ENCODE data around the gene ACKR3. TPM values are rescaled to one million over a fixed set of nuclear protein-coding genes. Genes with fewer than 3 reads are reported as not detected.

ACKR3 gene
- total RNA-seq, 2 experiments from 2014 or later: 0.61 to 0.74 TPM

DNA sequence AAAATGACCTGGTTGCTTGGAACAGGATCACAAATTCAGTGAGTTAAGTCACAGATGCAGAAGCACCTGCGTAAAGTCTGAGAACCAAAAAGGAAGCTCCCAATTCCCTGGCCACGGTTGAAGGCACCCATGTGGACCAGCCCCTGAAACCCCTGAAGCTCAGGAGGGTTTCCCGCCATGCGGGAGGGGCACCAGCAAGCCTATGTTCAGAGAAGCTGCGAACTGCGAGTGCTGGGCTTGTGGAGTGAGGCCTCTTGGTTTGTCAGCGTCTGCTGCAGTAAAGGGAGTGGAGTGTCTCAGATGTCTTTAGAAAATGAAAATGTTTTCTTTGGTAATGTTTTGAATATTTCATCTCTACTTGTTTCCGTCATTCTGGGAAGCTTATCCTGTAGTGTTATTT, 16.1 kb upstream of the ACKR3 start:
- ATAC-seq (ENCODE audit: poor library complexity): no peak
- Histone ChIP-seq H3K9me3 (ENCODE audit: control insufficient read depth in 1 of 2, insufficient read depth in 1 of 2, low read length in 2 of 2) (peaks cover 11 to 12% of the 10 kb centered on the region in 2 experiments), H3K4me3 (ENCODE audit: low read length) (no peak overlapping the region), H3K36me3 (ENCODE audit: insufficient read depth, low read length) (peaks cover 3% of the 10 kb centered on the region), H3K4me1 (ENCODE audit: insufficient read depth, low read length) (peaks cover 78% of the 10 kb centered on the region), H3K27me3 (ENCODE audit: control insufficient read depth in 1 of 2, insufficient read depth in 2 of 2, low read length in 2 of 2) (no peaks in the 10 kb centered on the region), H3K27ac (ENCODE audit: low read depth in 1 of 2, low read length in 2 of 2) (no peak overlapping the region)
- H3K9me3 Mint-ChIP-seq: no peaks in the 10 kb centered on the region
- POLR2A ChIA-PET: interaction anchor here (0.5 to 2.7 kb wide), 4 partner anchors 12 to 210 kb away, joined by 3 to 13 read pairs (median 3); partner anchors contain the start of gene ACKR3
- H3K27ac Mint-ChIP-seq: peak overlapping the region; percentile 50
- TF ChIP-seq, protein P1, sequence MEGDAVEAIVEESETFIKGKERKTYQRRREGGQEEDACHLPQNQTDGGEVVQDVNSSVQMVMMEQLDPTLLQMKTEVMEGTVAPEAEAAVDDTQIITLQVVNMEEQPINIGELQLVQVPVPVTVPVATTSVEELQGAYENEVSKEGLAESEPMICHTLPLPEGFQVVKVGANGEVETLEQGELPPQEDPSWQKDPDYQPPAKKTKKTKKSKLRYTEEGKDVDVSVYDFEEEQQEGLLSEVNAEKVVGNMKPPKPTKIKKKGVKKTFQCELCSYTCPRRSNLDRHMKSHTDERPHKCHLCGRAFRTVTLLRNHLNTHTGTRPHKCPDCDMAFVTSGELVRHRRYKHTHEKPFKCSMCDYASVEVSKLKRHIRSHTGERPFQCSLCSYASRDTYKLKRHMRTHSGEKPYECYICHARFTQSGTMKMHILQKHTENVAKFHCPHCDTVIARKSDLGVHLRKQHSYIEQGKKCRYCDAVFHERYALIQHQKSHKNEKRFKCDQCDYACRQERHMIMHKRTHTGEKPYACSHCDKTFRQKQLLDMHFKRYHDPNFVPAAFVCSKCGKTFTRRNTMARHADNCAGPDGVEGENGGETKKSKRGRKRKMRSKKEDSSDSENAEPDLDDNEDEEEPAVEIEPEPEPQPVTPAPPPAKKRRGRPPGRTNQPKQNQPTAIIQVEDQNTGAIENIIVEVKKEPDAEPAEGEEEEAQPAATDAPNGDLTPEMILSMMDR (IDR thresholded peaks at IDR 0.05): no peak
- H3K36me3 Mint-ChIP-seq (ENCODE audit: low read depth): peaks cover 17% of the 10 kb centered on the region
- no peaks in the 10 kb centered on the region for H3K27me3 Mint-ChIP-seq
- intact Hi-C loops (cut with DNase I, micrococcal nuclease): no loop called here
- no peak for DNase-seq
- CTCF ChIA-PET: interaction anchor here (1.0 kb wide), 1 partner anchor 16 kb away, joined by 3 read pairs; the partner anchor contains the start of gene ACKR3
- peaks cover 87% of the 10 kb centered on the region for H3K4me1 Mint-ChIP-seq (ENCODE audit: low read depth)
- H3K4me3 Mint-ChIP-seq: no peak overlapping the region

- no peaks in the 10 kb centered on the region for H3K9me3 Mint-ChIP-seq
- peaks cover 87% of the 10 kb centered on the region for H3K4me1 Mint-ChIP-seq (ENCODE audit: low read depth)
- TF ChIP-seq, protein P1 (IDR thresholded peaks at IDR 0.05): no peak
- DNase-seq (peak in 9 of 14 experiments; percentile 15 to 55 (median 31)), ATAC-seq (ENCODE audit: poor library complexity) (peak; percentile 82)
- H3K36me3 Mint-ChIP-seq (ENCODE audit: low read depth): peaks cover 25% of the 10 kb centered on the region
- CTCF ChIA-PET: interaction anchor here (0.5 to 1.3 kb wide), 2 partner anchors 15 to 17 kb away, joined by 3 to 4 read pairs; partner anchors contain the start of gene ACKR3
- intact Hi-C loops (cut with DNase I, micrococcal nuclease): no loop called here
- Histone ChIP-seq H3K36me3 (ENCODE audit: insufficient read depth, low read length) (peaks cover 3% of the 10 kb centered on the region), H3K9me3 (ENCODE audit: control insufficient read depth in 1 of 2, insufficient read depth in 1 of 2, low read length in 2 of 2) (peaks cover 11 to 12% of the 10 kb centered on the region in 2 experiments), H3K27me3 (ENCODE audit: control insufficient read depth in 1 of 2, insufficient read depth in 2 of 2, low read length in 2 of 2) (no peaks in the 10 kb centered on the region), H3K4me3 (ENCODE audit: low read length) (no peak overlapping the region), H3K4me1 (ENCODE audit: insufficient read depth, low read length) (peaks cover 65% of the 10 kb centered on the region), H3K27ac (ENCODE audit: low read depth in 1 of 2, low read length in 2 of 2) (no peak overlapping the region)
- POLR2A ChIA-PET: interaction anchor here (0.9 to 2.7 kb wide), 5 partner anchors 9 to 42 kb away, joined by 3 to 15 read pairs (median 7); partner anchors contain the start of gene ACKR3
- no peaks in the 10 kb centered on the region for H3K27me3 Mint-ChIP-seq
- no peak overlapping the region for H3K4me3 Mint-ChIP-seq
- peak overlapping the region; percentile 50 for H3K27ac Mint-ChIP-seq
Observed at GRCh38 chr2:236554629-236555282, 14.9 kb upstream of the ACKR3 start.

GRCh38 chr2:236555481-236555880, 14.1 kb upstream of the ACKR3 start:
- Histone ChIP-seq H3K4me1 (ENCODE audit: insufficient read depth, low read length) (peaks cover 58% of the 10 kb centered on the region), H3K27ac (ENCODE audit: low read depth in 1 of 2, low read length in 2 of 2) (no peak overlapping the region), H3K27me3 (ENCODE audit: control insufficient read depth in 1 of 2, insufficient read depth in 2 of 2, low read length in 2 of 2) (no peaks in the 10 kb centered on the region), H3K9me3 (ENCODE audit: control insufficient read depth in 1 of 2, insufficient read depth in 1 of 2, low read length in 2 of 2) (peaks cover 11 to 12% of the 10 kb centered on the region in 2 experiments), H3K4me3 (ENCODE audit: low read length) (no peak overlapping the region), H3K36me3 (ENCODE audit: insufficient read depth, low read length) (peaks cover 3% of the 10 kb centered on the region)
- Mint-ChIP-seq H3K9me3 (no peaks in the 10 kb centered on the region), H3K4me3 (no peak overlapping the region), H3K27me3 (no peaks in the 10 kb centered on the region), H3K27ac (peak overlapping the region; percentile 50), H3K4me1 (ENCODE audit: low read depth) (peaks cover 82% of the 10 kb centered on the region), H3K36me3 (ENCODE audit: low read depth) (peaks cover 29% of the 10 kb centered on the region)
- no peak for ATAC-seq (ENCODE audit: poor library complexity)
- CTCF ChIA-PET: interaction anchor here (1.3 kb wide), 1 partner anchor 14 kb away, joined by 3 read pairs; the partner anchor contains the start of gene ACKR3
- no peak for DNase-seq
- POLR2A ChIA-PET: interaction anchor here (0.7 to 2.7 kb wide), 5 partner anchors 9 to 19 kb away, joined by 3 to 15 read pairs (median 7); partner anchors contain the start of gene ACKR3
- intact Hi-C loops (cut with DNase I, micrococcal nuclease): no loop called here
- TF ChIP-seq, protein P1 (IDR thresholded peaks at IDR 0.05): no peak
